GM18526 (cell line): ENCODE results near the gene ANKRD23.

Source experiments
- POLR2A ChIP-seq: IDR thresholded peaks from 3 replicates; pipeline ENCODE4 v1.6.1; 2011; ENCODE audit not compliant: insufficient read length; ENCODE audit errors: extremely low read depth

Gene ANKRD23

GRCh38 chr2:96802721-96803120, 41.1 kb downstream of the ANKRD23 start:
- no peak for TF ChIP-seq POLR2A

DNA sequence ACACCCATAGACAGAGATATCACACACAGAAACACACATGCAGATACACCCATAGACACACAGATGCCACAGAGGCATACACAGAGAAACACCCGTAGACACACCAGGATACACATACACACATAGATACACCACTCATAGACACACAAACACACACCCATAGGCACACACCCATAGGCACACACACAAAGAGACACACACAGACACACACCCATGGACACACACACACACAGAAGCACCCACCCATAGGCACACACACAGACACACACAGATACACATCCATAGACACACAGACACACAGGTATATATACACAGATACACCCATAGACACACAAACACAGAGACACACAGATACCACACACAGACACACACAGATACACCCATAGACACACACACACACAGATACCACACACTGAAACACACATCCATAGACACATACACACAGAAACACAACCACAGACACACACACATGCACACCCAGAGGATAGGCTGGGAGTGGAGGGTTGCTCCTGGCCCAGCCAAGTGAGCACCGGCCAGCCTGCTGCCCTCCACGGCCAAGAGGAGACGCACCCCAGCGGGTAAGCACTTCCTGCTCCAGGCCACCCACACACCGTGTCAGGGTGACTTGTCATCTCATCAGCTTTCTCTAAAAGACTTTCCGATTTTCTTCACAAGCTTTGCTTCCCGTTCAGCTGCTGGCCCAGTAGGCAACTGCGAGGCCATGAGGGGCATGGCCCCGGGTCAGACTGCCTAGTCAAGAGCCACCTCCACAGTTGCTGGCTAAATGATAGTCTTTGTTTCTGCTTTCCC, 41.8 kb downstream of the ANKRD23 start:
- no peak for TF ChIP-seq POLR2A

DNA sequence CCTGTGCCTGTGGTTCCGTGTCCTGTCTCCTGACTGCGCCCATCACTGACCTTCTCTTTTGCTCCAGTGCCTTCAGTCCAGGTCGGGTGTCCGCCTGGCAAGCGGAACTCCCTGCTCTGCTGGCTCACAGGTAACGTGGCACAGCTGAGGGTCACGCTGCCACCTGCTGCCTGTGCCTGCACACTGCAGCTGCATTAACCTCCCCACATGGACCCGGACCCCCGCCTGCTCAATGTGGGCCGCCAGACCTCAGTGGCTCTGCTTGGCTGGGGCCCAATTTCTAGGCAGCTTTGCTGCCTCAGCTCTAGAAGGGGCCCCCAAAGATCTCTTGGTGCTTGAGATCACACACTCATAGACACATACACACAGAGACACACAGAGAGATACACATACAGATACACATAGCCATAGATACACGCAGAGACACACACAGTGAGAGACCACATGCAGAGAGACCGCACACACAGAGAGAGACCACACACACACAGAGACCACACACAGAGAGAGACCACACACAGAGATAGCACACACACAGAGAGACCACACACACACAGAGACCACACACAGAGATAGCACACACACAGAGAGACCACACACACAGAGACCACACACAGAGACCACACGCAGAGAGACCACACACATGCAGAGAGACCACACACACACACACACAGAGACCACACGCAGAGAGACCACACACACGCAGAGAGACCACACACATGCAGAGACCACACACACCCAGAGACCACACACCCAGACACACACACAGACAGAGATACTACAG, 42.6 kb downstream of the ANKRD23 start:
- no peak for TF ChIP-seq POLR2A

DNA sequence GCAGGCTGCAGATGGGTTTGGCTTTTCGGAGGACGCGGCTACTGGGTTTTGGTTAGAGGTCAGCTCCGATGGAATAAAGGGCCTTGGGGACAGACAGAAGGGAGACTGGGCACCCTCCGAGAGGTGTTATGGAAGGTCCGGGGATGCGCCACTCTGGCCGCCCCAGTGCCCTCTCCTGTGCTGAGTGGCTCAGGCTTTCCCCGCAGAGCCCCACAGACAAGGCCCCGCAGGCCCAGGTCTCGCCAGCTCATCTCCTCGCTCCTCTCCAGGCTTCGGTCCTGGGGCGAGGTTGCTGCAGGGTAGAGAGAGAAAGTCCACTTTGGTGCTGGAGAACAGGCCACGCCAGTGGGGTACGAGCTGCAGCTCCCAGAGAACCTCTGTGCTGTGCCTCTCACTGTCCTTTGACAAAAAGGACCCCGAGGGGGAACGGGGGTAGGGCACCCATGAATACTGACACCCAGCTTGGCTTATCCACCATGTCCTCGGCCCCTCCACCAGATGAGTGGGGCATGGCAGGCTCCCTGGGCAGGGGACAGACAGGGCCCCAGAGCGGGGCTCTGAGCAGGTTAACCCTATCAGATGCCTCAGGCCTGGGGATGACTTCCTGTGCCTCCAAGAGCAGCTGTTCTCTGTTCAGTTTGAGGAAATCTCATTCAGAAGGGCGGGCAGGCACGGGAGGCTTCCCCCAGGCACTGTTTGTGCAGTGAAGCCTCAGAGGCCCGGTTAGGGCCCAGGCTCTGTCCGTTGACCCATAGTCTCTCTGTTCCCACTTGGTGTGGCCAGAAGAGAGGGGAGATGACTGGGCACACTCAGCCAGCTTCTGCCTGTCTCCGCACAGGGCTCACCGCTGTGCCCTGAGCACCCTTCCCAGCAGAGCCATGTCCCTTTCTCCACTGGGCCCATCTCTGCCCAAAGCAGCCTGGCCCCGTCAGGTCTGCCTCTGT, 43.5 kb downstream of the ANKRD23 start:
- TF ChIP-seq POLR2A = no peak

DNA sequence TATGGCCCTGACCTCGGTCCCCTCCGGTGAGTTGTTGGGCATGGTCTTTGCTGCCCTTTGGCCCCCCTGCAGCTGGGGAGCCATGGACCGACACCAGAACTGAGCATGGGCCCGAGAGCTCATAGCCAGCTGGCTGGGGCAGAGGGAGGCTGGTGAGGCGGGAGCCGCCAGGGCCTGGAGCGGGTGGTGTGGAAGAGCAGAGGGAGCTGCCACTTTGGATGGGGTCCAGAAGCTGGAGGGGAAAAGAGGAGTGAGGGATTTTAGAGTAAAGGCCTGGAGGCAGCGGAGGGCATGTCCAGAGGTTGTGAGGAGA, 44.2 kb downstream of the ANKRD23 start:
- TF ChIP-seq POLR2A = no peak

DNA sequence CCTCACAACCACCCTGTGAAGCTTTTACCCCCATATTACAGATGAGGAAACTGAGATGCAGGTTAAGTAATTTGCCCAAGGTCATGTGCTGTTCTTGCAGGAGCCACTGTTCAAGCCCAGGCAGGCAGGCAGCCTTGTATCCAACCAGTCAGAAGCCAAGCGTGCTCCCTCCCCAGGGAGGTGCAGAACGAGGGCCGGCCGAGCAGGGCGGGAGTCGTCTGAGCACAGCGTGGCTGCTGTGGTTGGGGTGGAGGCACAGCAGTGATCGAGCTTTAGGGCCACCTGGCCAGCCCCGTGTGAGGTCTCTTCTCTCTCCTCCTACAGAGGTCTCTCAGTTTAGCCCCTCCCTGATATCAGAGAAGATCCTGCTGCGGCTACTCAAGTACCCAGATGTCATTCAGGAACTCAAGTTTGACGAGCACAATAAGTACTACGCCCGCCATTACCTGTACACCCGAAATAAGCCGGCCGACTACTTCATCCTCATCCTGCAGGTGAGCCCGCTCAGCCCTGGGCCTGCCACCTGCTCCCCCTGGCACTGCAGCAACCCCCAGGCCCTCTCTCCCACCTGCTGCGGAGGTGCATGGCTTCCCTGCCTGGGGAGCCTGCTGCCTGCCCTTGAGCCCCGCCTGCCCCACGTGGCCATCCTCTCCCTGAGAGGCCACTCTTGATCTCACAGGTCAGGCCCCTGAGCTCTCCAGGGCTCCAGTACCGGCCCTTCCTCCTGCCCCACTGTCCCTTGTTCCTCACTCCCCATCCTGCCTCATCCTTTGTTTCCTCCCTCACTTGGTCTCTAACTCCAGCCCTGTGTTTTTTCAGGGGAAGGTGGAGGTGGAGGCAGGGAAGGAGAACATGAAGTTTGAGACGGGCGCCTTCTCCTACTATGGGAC, 44.8 kb downstream of the ANKRD23 start:
- TF ChIP-seq POLR2A = no peak

- TF ChIP-seq POLR2A = no peak
Observed at GRCh38 chr2:96797066-96797625, 46.7 kb downstream of the ANKRD23 start.

DNA sequence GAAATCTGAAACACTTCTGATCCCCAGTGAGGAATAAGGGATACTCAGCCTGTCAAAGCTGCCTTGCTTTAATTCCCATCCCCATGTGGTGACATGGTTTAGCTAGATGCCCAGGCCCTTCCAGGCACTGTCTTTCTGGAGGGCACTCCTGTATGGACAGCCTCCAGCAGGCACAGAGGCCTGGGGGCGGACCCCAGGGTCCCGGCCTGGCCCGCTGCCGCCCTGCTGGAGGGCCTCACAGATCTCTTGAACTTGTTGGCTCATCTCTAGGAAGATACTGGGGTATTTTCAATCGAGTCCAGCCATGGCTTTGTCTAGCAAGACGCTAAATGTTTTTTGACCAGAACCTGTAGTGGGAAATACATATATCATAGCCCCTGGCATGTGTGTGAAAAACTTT, 48.7 kb downstream of the ANKRD23 start:
- no peak for TF ChIP-seq POLR2A

- no peak for TF ChIP-seq POLR2A
Observed at GRCh38 chr2:96792772-96793749, 50.8 kb downstream of the ANKRD23 start.

DNA sequence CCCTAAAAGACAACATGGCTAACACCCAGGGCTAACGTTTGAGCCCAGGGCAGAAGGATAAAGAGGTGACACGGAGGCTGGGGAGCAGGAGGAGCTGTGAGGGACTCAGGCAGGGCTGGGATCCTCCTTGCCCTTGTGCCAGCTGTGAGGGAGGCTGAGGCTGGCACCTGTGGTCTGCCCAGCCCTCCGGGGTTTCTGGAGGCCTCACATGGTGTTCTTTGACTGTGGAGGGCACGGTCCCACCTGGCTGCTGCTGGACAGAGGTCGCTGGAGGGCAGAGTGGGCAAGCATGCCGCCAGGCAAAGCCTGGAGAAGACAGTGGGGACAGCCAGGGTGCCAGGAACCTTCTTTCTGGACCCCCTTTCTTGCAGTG, 54.6 kb downstream of the ANKRD23 start:
- TF ChIP-seq POLR2A = no peak

- TF ChIP-seq POLR2A = no peak
Observed at GRCh38 chr2:96788442-96789244, 55.2 kb downstream of the ANKRD23 start.
